ENCODE measurements around the gene CACHD1. TPM values are rescaled to one million over a fixed set of nuclear protein-coding genes. Genes with fewer than 3 reads are reported as not detected.

CACHD1 gene
- polyA plus RNA-seq, 2 of the 4 experiments (the other 2 are of a cell fraction), result 0.72 to 1.6 TPM

DNA sequence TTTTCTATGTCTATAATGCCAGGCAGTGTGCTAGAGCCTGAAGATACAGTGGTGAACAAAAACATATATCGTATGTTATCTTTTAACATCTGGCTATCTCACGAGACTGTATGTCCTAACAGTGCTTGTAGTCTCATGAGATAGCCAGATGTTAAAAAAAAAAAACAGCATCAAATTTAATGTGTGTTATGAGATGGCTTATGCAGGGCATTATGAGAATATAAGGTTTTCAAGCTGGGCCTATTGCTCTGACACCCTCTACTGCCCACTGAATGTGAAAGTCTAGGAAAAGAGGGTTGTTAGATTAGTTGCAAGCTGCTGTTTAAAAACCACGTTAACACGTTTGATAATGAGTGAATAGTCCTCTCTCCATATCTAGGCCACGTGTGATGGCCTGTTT is 109.8 kb downstream of the CACHD1 start:
- ChIA-PET CTCF (no interaction called here), POLR2A (no interaction called here)
- ATAC-seq (no peak), DNase-seq (ENCODE audit: low read depth in 1 of 2, low spot score in 1 of 2) (no peak), FAIRE-seq (no peak)
- Histone ChIP-seq H3K4me2 (no peak overlapping the region), H3K27ac (no peak overlapping the region), H3K9me3 (no peaks in the 10 kb centered on the region), H3K4me3 (no peak overlapping the region), H3K4me1 (no peaks in the 10 kb centered on the region)
- WGBS (ENCODE audit: missing lambda C conversion rate), result 72% methylated on average over 5 of the region's 5 CpGs
- TF ChIP-seq RAD21 (conservative IDR thresholded peaks at IDR 0.05 in 1 of 2, IDR thresholded peaks at IDR 0.05 in 1 of 2) (no peak), TP53 (CRISPR knock-in tag; IDR thresholded peaks at IDR 0.05) (no peak), FOXS1 (CRISPR knock-in tag; IDR thresholded peaks at IDR 0.05) (no peak), PHF8 (IDR thresholded peaks at IDR 0.05; ENCODE audit: borderline replicate concordance, low read depth) (no peak), KDM5A (IDR thresholded peaks at IDR 0.05) (no peak), HOXB5 (CRISPR knock-in tag; IDR thresholded peaks at IDR 0.05) (no peak)
- TF ChIP-seq, protein P1, sequence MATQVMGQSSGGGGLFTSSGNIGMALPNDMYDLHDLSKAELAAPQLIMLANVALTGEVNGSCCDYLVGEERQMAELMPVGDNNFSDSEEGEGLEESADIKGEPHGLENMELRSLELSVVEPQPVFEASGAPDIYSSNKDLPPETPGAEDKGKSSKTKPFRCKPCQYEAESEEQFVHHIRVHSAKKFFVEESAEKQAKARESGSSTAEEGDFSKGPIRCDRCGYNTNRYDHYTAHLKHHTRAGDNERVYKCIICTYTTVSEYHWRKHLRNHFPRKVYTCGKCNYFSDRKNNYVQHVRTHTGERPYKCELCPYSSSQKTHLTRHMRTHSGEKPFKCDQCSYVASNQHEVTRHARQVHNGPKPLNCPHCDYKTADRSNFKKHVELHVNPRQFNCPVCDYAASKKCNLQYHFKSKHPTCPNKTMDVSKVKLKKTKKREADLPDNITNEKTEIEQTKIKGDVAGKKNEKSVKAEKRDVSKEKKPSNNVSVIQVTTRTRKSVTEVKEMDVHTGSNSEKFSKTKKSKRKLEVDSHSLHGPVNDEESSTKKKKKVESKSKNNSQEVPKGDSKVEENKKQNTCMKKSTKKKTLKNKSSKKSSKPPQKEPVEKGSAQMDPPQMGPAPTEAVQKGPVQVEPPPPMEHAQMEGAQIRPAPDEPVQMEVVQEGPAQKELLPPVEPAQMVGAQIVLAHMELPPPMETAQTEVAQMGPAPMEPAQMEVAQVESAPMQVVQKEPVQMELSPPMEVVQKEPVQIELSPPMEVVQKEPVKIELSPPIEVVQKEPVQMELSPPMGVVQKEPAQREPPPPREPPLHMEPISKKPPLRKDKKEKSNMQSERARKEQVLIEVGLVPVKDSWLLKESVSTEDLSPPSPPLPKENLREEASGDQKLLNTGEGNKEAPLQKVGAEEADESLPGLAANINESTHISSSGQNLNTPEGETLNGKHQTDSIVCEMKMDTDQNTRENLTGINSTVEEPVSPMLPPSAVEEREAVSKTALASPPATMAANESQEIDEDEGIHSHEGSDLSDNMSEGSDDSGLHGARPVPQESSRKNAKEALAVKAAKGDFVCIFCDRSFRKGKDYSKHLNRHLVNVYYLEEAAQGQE (IDR thresholded peaks at IDR 0.05), result no peak
- TF ChIP-seq, protein P2, sequence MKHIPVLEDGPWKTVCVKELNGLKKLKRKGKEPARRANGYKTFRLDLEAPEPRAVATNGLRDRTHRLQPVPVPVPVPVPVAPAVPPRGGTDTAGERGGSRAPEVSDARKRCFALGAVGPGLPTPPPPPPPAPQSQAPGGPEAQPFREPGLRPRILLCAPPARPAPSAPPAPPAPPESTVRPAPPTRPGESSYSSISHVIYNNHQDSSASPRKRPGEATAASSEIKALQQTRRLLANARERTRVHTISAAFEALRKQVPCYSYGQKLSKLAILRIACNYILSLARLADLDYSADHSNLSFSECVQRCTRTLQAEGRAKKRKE (CRISPR knock-in tag; IDR thresholded peaks at IDR 0.05; ENCODE audit: low read depth), result no peak
- TF ChIP-seq, protein P3, sequence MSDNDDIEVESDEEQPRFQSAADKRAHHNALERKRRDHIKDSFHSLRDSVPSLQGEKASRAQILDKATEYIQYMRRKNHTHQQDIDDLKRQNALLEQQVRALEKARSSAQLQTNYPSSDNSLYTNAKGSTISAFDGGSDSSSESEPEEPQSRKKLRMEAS (IDR thresholded peaks at IDR 0.05), result no peak

DNA sequence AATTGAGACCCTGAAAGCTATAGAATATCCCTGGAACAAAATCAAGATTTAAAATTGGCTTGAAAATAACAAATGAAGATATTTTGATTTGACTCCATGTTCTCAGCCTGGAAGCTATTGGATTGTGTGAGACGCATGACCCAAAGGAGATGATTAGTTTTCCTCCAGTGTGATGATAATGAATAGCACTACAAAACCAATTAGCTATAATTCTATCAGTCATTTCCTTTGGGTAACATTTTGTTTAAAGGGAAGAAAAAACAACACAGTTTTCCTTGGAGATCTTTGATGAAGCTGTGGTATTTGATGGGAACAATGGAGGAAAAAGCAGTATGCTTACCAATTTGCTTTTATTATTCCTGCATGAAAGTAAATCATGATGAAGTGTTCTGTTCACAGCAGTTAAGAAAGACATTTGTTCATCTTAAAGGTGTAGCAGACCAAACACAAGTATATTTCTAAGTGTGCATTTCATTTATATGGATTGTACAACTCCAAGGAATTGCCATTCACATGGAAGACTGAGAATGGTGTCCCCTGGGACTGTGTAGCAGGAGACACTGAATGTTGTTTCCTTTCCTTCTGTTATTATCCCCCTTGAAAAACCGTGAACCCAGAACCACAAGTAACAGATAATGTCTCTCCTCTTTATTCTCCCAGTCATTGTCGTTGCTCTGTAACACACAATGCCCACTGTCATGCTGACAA is 111.4 kb downstream of the CACHD1 start:
- TF ChIP-seq KDM5A (IDR thresholded peaks at IDR 0.05) (no peak), FOXS1 (CRISPR knock-in tag; IDR thresholded peaks at IDR 0.05) (no peak), JUNB (IDR thresholded peaks at IDR 0.05) (no peak), HOXB5 (CRISPR knock-in tag; IDR thresholded peaks at IDR 0.05) (no peak), GATA3 (IDR thresholded peaks at IDR 0.05; ENCODE audit: borderline replicate concordance) (no peak), HOXA7 (CRISPR knock-in tag; IDR thresholded peaks at IDR 0.05) (no peak), FOSL2 (IDR thresholded peaks at IDR 0.05) (no peak), FOSL2 (CRISPR knock-in tag; IDR thresholded peaks at IDR 0.05) (no peak), CEBPB (IDR thresholded peaks at IDR 0.05) (no peak), HOXB13 (CRISPR knock-in tag; IDR thresholded peaks at IDR 0.05; ENCODE audit: low read depth) (no peak), TP53 (CRISPR knock-in tag; IDR thresholded peaks at IDR 0.05) (no peak)
- TF ChIP-seq, protein P2 (CRISPR knock-in tag; IDR thresholded peaks at IDR 0.05; ENCODE audit: low read depth), result no peak
- ChIA-PET POLR2A (no interaction called here), CTCF (no interaction called here)
- H3K9me3 ChIP-seq, result no peaks in the 10 kb centered on the region
- ATAC-seq (no peak), FAIRE-seq (no peak), DNase-seq (ENCODE audit: low read depth in 1 of 2, low spot score in 1 of 2) (no peak)
- WGBS (ENCODE audit: missing lambda C conversion rate), result 48% methylated on average over 3 of the region's 3 CpGs
- no peak overlapping the region for H3K4me3 ChIP-seq
- H3K4me2 ChIP-seq, result no peak overlapping the region
- no peaks in the 10 kb centered on the region for H3K4me1 ChIP-seq
- no peak overlapping the region for H3K27ac ChIP-seq

DNA sequence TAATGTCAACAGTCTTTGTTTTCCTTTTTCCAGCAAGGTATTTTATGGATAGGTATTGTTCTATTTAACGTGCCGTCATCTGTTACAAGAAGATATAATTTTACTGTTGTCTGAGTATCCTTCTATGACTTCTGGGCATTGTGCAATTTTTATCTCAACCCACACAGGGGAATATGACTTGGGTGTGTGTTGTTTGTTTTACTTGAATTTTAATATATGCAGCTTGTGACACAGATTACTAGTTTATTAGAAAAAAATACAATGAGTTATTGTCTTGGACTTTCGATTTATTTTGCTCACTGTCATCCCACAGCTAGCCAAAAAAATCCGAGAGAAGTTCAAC is 111.9 kb downstream of the CACHD1 start:
- CTCF ChIA-PET, result no interaction called here
- no peak for ATAC-seq
- DNase-seq (ENCODE audit: low read depth in 1 of 2, low spot score in 1 of 2), result no peak
- Histone ChIP-seq H3K9me3 (no peaks in the 10 kb centered on the region), H3K4me1 (no peaks in the 10 kb centered on the region), H3K27ac (no peak overlapping the region), H3K4me2 (no peak overlapping the region), H3K4me3 (no peak overlapping the region)
- no peak for FAIRE-seq
- POLR2A ChIA-PET, result no interaction called here
- 59% methylated on average over 4 of the region's 4 CpGs for WGBS (ENCODE audit: missing lambda C conversion rate)
- TF ChIP-seq, protein P4, sequence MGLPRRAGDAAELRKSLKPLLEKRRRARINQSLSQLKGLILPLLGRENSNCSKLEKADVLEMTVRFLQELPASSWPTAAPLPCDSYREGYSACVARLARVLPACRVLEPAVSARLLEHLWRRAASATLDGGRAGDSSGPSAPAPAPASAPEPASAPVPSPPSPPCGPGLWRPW (IDR thresholded peaks at IDR 0.05), result no peak
- TF ChIP-seq RFX5 (IDR thresholded peaks at IDR 0.05) (no peak), ZC3H11A (IDR thresholded peaks at IDR 0.05) (no peak), KDM1A (IDR thresholded peaks at IDR 0.05; ENCODE audit: low read depth) (no peak), ZFP36 (IDR thresholded peaks at IDR 0.05; ENCODE audit: borderline replicate concordance, partially characterized antibody) (no peak), RNF2 (IDR thresholded peaks at IDR 0.05; ENCODE audit: borderline replicate concordance, low read depth) (no peak)
- TF ChIP-seq, protein P5, sequence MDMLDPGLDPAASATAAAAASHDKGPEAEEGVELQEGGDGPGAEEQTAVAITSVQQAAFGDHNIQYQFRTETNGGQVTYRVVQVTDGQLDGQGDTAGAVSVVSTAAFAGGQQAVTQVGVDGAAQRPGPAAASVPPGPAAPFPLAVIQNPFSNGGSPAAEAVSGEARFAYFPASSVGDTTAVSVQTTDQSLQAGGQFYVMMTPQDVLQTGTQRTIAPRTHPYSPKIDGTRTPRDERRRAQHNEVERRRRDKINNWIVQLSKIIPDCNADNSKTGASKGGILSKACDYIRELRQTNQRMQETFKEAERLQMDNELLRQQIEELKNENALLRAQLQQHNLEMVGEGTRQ (IDR thresholded peaks at IDR 0.05), result no peak
- TF ChIP-seq, protein P6, sequence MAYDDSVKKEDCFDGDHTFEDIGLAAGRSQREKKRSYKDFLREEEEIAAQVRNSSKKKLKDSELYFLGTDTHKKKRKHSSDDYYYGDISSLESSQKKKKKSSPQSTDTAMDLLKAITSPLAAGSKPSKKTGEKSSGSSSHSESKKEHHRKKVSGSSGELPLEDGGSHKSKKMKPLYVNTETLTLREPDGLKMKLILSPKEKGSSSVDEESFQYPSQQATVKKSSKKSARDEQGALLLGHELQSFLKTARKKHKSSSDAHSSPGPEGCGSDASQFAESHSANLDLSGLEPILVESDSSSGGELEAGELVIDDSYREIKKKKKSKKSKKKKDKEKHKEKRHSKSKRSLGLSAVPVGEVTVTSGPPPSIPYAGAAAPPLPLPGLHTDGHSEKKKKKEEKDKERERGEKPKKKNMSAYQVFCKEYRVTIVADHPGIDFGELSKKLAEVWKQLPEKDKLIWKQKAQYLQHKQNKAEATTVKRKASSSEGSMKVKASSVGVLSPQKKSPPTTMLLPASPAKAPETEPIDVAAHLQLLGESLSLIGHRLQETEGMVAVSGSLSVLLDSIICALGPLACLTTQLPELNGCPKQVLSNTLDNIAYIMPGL (CRISPR knock-in tag; IDR thresholded peaks at IDR 0.05; ENCODE audit: borderline replicate concordance), result no peak
